ENCODE data around the gene PPM1B. TPM values are rescaled to one million over a fixed set of nuclear protein-coding genes. Genes with fewer than 3 reads are reported as not detected.
A peak's percentile ranks its signal among the peaks of the same experiment; 100 is the strongest.

Gene PPM1B
- total and polyA plus RNA-seq, 2 of the 13 experiments (the other 11 are each of a cell fraction or from before 2014, with no cell fraction given): 24.4 to 25.0 TPM

GRCh38 chr2:44233450-44234128 lies 64.9 kb downstream of the PPM1B start (continued):
- peak; percentile 78; the same call in 1 of the 2 replicates for TF ChIP-seq FOXA3 (CRISPR knock-in tag; IDR thresholded peaks at IDR 0.05)
- peak; percentile 77; the same call in 1 of the 2 replicates for TF ChIP-seq JUND (CRISPR knock-in tag; IDR thresholded peaks at IDR 0.05)
- peak; percentile 96 for TF ChIP-seq TEAD3 (CRISPR knock-in tag; optimal IDR thresholded peaks at IDR 0.05; ENCODE audit: borderline replicate concordance)
- peak; percentile 75 for TF ChIP-seq FOXP1 (IDR thresholded peaks at IDR 0.05)
- peak; percentile 90 for TF ChIP-seq FOXP1 (CRISPR knock-in tag; IDR thresholded peaks at IDR 0.05)
- TF ChIP-seq ZNF563 (CRISPR knock-in tag; IDR thresholded peaks at IDR 0.05): no peak
- TF ChIP-seq CREB1 (IDR thresholded peaks at IDR 0.05): peak; percentile 7; the same call in 1 of the 2 replicates
- 0 out of 2 replicates have a peak, but pooled peaks have one; percentile 15 for TF ChIP-seq CREB1 (CRISPR knock-in tag; IDR thresholded peaks at IDR 0.05)
- TF ChIP-seq ZNF747 (CRISPR knock-in tag; IDR thresholded peaks at IDR 0.05; ENCODE audit: borderline replicate concordance): no peak
- peak; percentile 69 for TF ChIP-seq FOXP4 (CRISPR knock-in tag; IDR thresholded peaks at IDR 0.05)
- TF ChIP-seq PAXIP1 (CRISPR knock-in tag; conservative IDR thresholded peaks at IDR 0.05): peak; percentile 30; the same call in 1 of the 2 replicates
